Sigmoid colon (tissue), 7 donors: ENCODE data around the gene ELMO1. TPM values are rescaled to one million over a fixed set of nuclear protein-coding genes. Genes with fewer than 3 reads are reported as not detected.

Experiments
- DNase-seq: peaks from one replicate; pipeline ENCODE4 v3.0.0-alpha.2; 2019
- H3K27ac ChIP-seq, 4 donors: fragments of 200-600 bp; sonication (generic); one replicate each; pipeline ENCODE4 v1.5.1; 2016 to 2019; ENCODE audit warnings: mild to moderate bottlenecking in 1 of 4
- H3K27me3 ChIP-seq, 3 donors: fragments of 200-600 bp; sonication (generic); one replicate each; pipeline ENCODE4 v1.5.1; 2019; ENCODE audit warnings: mild to moderate bottlenecking in 1 of 3
- H3K36me3 ChIP-seq, 4 donors: fragments of 200-600 bp; sonication (generic); one replicate each; pipeline ENCODE4 v1.5.1; 2016 to 2019
- H3K4me1 ChIP-seq, 4 donors: fragments of 200-600 bp; sonication (generic); one replicate each; pipeline ENCODE4 v1.5.1; 2017 to 2019
- H3K4me3 ChIP-seq, 4 donors: fragments of 200-600 bp; sonication (generic); one replicate each; pipeline ENCODE4 v1.5.1; 2017 to 2019; ENCODE audit warnings: mild to moderate bottlenecking in 2 of 4, moderate library complexity in 1 of 4
- H3K9me3 ChIP-seq, 4 donors: fragments of 200-600 bp in 3 of 4; sonication (generic) in 3 of 4; one replicate each; pipeline versions ENCODE4 v1.5.1 to v1.6.1; 2013 to 2019
- CTCF ChIP-seq, 4 experiments: fragments of 450-650 bp in 3 of 4; fragments of 200-600 bp in 1 of 4; IDR thresholded peaks; one replicate each; pipeline ENCODE4 v1.5.1; 2016 to 2019; ENCODE audit warnings: antibody characterized with exemption in 4 of 4, mild to moderate bottlenecking in 3 of 4, moderate library complexity in 2 of 4
- EP300 ChIP-seq, 4 donors: sonication (generic); formaldehyde crosslinking; IDR thresholded peaks; one replicate each; pipeline ENCODE4 v1.6.1; 2017; ENCODE audit warnings: antibody characterized with exemption in 4 of 4
- POLR2A ChIP-seq, 2 donors: fragments of 450-650 bp; IDR thresholded peaks; one replicate each; pipeline ENCODE4 v1.6.1; 2016; ENCODE audit warnings: antibody characterized with exemption in 2 of 2, mild to moderate bottlenecking in 2 of 2, moderate library complexity in 2 of 2
- POLR2AphosphoS5 ChIP-seq, 4 donors: sonication (generic); formaldehyde crosslinking; IDR thresholded peaks; one replicate each; pipeline ENCODE4 v1.6.1; 2017; ENCODE audit warnings: antibody characterized with exemption in 4 of 4
- WGBS, 2 donors: extraction: QIAGEN DNeasy Blood & Tissue Kit; methylation state at CpG; one replicate each; pipeline ENCODE4 v1.1.7; 2013; 5-methylcytosine and 5-hydroxymethylcytosine counted together
- intact Hi-C: fragments of 100-400 bp; cut with DNase I; formaldehyde crosslinking; loops from one replicate; pipeline ENCODE4 v1.15.1; 2023
- polyA plus RNA-seq, 3 donors: library from polyadenylated mRNA; stranded (reverse); fragments of 200-250 nt; gene quantifications; one replicate each; pipeline ENCODE4 v1.2.3, GENCODE V29; 2013
- total RNA-seq, 4 donors: library from RNA; depleted of rRNA; stranded (reverse); fragments of >200 nt; gene quantifications; one replicate each; pipeline ENCODE4 v1.1.0, GENCODE V29; 2016
- donor health status: healthy with polysubstance abuse.
- donor health status: Bipolar disorder and iron deficiency.
- donor health status: healthy.

Gene ELMO1
- total and polyA plus RNA-seq, 7 donors = 2.3 to 63.1 (median 33.9) TPM

DNA sequence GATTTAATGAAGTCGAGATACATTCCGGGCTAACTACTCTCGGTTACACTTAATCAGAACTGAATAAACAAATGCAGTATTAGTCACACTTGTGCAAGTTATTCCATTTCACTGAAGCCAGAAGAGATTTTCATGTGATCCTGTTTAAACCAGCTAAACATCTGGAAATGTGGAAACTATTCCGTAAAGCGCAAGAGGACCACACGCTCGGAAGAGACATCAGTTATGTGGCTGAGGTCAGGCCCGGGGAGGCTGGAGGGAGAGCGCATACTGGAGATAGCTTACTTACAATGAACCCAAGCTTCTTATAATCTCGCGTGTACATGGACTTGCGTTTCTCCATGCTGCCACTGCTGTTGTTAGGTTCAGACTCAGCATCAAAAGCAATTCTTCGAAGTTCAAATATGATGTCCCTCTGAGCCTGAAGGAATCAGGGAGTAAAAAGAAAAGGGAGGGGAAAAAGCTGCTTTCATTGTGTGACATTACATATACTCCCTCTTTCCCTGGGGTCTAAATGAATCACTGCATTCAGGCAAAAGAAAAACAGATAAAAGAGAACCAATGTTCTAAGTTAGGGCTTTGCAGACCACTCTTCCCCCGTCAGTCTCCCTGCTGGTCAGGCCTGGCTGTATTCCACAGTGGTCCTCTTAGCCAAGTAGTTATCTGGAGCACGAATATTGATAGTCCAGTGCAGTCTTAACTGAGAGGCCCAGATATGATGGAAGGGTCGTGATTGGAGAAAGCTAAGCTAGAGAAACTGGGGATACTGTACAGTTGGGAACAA is 237.4 kb downstream of the ELMO1 start:
- Histone ChIP-seq H3K27me3 (no peaks in the 10 kb centered on the region), H3K9me3 (no peaks in the 10 kb centered on the region), H3K36me3 (no peaks in the 10 kb centered on the region), H3K4me3 (no peak overlapping the region), H3K4me1 (peaks cover 0 to 32% (median 19%) of the 10 kb centered on the region in 4 donors), H3K27ac (peak overlapping the region; percentile 18 to 60 (median 42))
- 80 to 86% methylated on average over 16 of the region's 16 CpGs for WGBS, 2 donors
- intact Hi-C loops = loop anchor here (10.0 kb wide), 1 partner anchor 74 kb away; no protein-coding TSS in a partner anchor
- TF ChIP-seq EP300 (IDR thresholded peaks at IDR 0.05) = no peak
- TF ChIP-seq POLR2AphosphoS5 (IDR thresholded peaks at IDR 0.05) = peak; percentile 53 to 66 (median 59)
- DNase-seq = peak; percentile 84

DNA sequence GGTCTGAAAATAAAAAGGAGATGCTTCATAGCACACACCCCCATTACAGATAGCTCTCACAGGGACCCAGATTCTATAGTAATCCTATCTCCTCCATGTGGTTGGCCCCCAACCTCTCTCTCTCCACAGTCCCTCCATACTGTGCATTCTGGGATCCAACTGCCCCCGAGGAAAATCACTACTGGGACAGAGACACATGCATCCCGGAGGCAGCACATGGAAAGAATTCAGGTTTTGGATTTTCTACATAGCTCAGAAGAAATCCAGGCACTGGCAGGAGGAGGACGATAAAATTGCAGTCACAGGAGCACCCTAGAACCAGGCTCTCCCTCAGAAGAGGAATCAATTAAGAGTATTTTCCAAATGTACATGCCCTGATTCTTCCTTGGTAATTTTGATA is 239.5 kb downstream of the ELMO1 start:
- H3K4me3 ChIP-seq = no peak overlapping the region
- intact Hi-C loops = no loop called here
- no peaks in the 10 kb centered on the region for H3K27me3 ChIP-seq
- H3K36me3 ChIP-seq = no peaks in the 10 kb centered on the region
- TF ChIP-seq POLR2A (IDR thresholded peaks at IDR 0.05) (no peak), EP300 (IDR thresholded peaks at IDR 0.05) (no peak), POLR2AphosphoS5 (IDR thresholded peaks at IDR 0.05) (no peak), CTCF (IDR thresholded peaks at IDR 0.05) (no peak)
- 82 to 92% methylated on average over 3 of the region's 3 CpGs for WGBS, 2 donors
- H3K9me3 ChIP-seq = no peaks in the 10 kb centered on the region
- H3K4me1 ChIP-seq = peaks cover 0 to 32% (median 19%) of the 10 kb centered on the region in 4 donors
- DNase-seq = no peak
- peak overlapping the region; percentile 66 to 76 (median 72) for H3K27ac ChIP-seq

- H3K9me3 ChIP-seq = no peaks in the 10 kb centered on the region
- peaks cover 0 to 32% (median 19%) of the 10 kb centered on the region in 4 donors for H3K4me1 ChIP-seq
- DNase-seq = peak; percentile 93
- peak overlapping the region; percentile 66 to 76 (median 72) for H3K27ac ChIP-seq
- no peak overlapping the region for H3K4me3 ChIP-seq
- 10 to 11% methylated on average over 5 of the region's 5 CpGs for WGBS, 2 donors
- no peaks in the 10 kb centered on the region for H3K27me3 ChIP-seq
- intact Hi-C loops = no loop called here
- TF ChIP-seq EP300 (IDR thresholded peaks at IDR 0.05) (no peak), POLR2AphosphoS5 (IDR thresholded peaks at IDR 0.05) (peak; percentile 43 to 68 (median 62)), POLR2A (IDR thresholded peaks at IDR 0.05) (no peak), CTCF (IDR thresholded peaks at IDR 0.05) (peak in 3 of 4 experiments; percentile 22 to 50 (median 44))
- peaks cover 0 to 4% (median 2%) of the 10 kb centered on the region in 4 donors for H3K36me3 ChIP-seq
Measured at GRCh38 chr7:37208528-37208927, 240.1 kb downstream of the ELMO1 start.

DNA sequence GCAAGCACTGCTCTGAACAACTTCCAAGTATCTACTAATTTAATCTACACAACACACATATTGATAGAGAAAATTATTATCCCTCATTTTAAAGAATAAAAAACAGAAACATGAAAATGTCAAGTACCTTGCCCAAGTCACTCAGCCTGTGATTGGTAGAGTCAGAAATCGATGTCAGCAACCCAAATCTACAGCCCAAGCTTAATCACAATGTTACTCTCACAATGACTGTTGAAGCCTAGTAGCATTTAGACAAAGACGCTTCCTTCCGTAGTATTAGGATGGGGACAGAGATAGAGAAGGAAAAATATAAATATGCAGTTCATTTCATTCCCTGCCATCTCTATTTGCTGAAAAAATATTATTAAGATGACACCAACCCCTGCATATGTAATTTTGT is 242.5 kb downstream of the ELMO1 start:
- no peak overlapping the region for H3K4me3 ChIP-seq
- H3K4me1 ChIP-seq = peaks cover 0 to 40% (median 28%) of the 10 kb centered on the region in 4 donors
- 86 to 94% methylated on average over 3 of the region's 3 CpGs for WGBS, 2 donors
- DNase-seq = no peak
- H3K36me3 ChIP-seq = peaks cover 0 to 4% (median 2%) of the 10 kb centered on the region in 4 donors
- intact Hi-C loops = no loop called here
- TF ChIP-seq POLR2AphosphoS5 (IDR thresholded peaks at IDR 0.05) = no peak
- TF ChIP-seq CTCF (IDR thresholded peaks at IDR 0.05) = no peak
- no peak for TF ChIP-seq EP300 (IDR thresholded peaks at IDR 0.05)
- no peak for TF ChIP-seq POLR2A (IDR thresholded peaks at IDR 0.05)
- no peaks in the 10 kb centered on the region for H3K9me3 ChIP-seq
- H3K27ac ChIP-seq = peak overlapping the region in 2 of 4 donors; percentile 24 to 76
- no peaks in the 10 kb centered on the region for H3K27me3 ChIP-seq

DNA sequence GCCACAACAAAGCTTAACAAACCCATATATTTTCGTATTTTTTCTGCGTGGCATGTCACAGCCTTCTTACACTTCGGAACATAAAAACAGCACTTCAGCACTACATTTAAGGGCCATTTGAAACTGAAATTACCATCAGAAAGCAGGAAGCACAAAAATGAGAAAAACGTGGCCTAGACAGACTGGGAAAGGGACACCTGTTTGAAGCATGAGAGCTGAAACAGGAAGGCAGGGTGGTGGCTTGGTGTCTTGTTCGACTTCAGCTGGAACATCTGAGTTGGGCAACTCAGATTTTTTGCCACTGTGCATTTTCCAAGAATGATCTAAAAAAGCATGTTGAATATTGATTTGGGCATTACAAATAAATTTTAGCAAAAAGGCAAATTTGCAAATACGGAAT is 243.2 kb downstream of the ELMO1 start:
- H3K36me3 ChIP-seq = peaks cover 0 to 4% (median 2%) of the 10 kb centered on the region in 4 donors
- intact Hi-C loops = no loop called here
- H3K9me3 ChIP-seq = no peaks in the 10 kb centered on the region
- H3K27ac ChIP-seq = no peak overlapping the region
- no peak for TF ChIP-seq CTCF (IDR thresholded peaks at IDR 0.05)
- no peak for TF ChIP-seq POLR2A (IDR thresholded peaks at IDR 0.05)
- no peak for TF ChIP-seq POLR2AphosphoS5 (IDR thresholded peaks at IDR 0.05)
- H3K4me1 ChIP-seq = peaks cover 0 to 47% (median 36%) of the 10 kb centered on the region in 4 donors
- H3K27me3 ChIP-seq = no peaks in the 10 kb centered on the region
- 70 to 86% methylated on average over 6 of the region's 6 CpGs for WGBS, 2 donors
- DNase-seq = no peak
- H3K4me3 ChIP-seq = no peak overlapping the region
